Measurements from ENCODE around the gene FNIP2.

The FNIP2 gene

DNA sequence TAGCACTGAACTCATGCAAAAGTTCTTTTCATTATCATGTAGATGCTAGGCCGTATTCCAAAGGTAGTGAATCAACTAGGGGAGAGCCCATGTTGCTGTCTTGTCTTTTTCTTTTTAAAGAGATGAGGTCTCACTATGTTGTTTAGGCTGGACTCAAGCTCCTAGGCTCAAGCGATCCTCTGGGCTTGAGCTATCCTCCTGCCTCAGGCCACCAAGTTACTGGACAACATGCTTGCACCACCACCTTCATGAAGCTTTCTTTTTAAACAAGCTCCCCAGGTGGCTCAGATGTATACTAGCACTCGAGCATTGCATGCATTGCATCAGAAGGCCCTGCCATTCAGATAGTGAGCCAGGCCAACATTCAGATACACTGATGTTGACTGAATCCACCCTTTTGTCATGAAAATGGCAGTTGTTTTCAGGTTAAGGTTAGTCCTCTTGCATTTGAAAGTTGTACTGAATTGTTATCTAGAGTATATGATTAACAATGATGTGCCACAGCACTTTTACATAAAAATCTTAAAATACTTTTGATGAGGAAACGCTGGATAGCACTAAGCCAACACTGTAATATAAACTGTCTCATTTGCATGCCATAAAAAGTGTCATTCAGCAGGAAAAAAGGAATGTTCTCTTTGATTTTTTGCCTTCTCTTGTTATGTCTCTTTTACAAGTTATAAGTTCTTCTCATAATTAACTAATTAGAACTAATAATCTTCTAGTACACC, 76.7 kb downstream of the FNIP2 start:
- DNase-seq, result no peak

DNA sequence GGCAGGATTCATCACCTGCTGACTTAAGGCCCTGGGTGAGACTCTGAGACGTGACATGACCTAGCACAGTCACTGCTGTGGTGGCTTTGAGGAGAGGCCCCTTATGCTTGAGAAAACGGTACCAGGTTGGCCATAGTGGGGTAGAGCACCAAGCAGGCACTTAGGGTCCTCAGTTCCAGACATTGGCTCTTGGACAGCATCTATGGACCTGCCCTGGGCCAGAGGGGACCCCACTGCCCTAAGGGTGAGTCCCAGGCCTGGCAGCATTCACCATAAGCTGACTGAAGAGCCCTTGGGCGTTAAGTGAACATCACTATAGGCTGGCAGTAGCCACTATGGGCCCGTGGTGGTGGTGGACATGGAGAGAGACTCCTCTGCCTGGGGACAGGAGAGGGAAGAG, 78.7 kb downstream of the FNIP2 start:
- DNase-seq, result no peak

DNA sequence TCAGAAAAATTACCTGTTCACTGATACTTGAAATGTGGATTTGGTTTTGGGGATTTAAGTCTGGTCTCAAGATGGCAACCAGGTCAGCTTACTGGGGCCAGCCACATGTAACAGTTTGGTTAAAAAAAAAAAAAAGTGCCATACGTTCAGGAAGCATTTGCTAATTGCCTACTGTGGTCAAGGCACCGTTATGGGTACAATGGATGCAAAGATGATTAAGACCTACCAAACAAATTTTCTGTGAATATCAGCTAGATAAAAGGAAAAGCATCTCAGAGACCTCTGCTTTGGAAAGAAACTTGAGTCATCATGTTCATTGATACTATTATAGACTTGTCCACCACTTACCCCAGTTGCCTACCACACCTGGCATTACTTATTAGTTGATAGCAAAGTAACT, 80.9 kb downstream of the FNIP2 start:
- DNase-seq, result no peak

DNA sequence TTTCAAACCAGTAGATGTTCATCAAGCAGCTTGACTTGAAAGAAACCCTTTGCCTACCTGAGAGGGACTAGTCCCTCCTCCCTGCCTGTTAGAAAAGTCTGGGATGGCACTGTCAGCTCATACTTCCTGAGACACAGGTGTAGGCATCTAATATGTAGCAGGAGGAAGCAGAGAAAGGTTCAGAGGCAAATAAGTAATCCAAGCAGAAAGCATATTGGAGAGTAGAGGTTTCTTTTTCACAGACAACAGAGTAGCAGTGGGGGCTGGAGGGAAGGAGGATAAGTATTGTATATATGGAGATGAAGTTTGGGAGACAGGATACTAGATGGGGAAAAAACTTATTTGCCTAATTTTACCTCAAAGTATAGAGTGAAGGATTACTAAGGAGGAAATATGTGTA, 81.5 kb downstream of the FNIP2 start:
- no peak for DNase-seq

DNA sequence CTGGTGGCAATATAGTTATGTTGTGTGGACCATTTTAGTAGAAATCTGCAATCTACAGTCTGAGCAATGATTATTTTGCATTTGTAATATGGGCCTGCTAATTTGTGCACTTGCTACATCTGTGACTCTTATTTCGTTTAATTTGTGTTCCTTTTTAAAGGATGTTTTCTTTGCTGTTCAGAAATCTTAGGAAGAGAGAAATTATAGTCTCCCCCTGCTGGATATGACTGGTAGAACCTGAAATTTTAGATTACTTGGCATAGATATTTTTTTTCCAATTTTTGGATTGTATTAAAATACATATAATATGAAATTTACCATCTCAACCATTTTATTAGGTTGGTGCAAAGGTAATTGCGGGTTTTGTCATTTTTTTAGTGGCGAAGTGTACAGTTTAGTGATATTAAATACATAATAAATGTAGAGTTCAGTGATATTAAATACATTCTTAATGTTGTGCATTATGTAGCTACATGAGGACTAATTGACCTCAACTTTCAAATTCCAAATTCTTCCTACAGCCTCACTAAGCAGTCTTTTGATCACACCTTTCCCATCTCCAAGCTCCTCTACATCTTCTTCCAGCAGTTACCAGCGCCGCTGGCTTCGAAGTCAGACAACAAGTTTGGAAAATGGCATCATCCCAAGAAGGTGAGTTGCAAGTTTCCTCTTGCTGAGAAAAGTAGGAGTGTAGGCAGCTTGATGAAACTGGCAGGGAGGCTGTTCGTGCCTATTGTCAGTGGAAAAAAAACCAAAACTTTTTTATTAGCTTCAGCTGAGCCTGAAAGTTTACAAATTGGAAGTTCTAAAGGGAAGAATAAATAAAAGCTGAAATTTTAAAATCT, 82.2 kb downstream of the FNIP2 start:
- DNase-seq, result no peak

DNA sequence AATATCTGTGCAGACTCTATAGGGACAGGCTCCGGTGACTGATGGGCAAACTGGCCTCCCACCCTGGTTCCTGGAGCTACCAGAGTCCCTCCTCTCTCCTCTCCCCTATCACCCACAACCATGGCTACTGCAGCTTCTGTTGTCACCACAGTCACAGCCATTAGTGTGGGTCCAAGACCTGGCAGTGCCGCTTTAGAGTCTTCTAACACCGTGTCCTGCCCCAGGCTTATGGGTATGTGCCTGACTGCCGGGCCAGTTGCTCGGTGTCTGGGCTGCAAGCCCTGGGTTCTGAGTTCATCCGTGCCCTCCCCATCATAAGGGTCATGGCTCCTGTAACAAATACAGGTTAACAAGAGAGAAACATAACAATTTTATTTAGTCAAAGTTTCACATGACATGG, 85.4 kb downstream of the FNIP2 start:
- no peak for DNase-seq

DNA sequence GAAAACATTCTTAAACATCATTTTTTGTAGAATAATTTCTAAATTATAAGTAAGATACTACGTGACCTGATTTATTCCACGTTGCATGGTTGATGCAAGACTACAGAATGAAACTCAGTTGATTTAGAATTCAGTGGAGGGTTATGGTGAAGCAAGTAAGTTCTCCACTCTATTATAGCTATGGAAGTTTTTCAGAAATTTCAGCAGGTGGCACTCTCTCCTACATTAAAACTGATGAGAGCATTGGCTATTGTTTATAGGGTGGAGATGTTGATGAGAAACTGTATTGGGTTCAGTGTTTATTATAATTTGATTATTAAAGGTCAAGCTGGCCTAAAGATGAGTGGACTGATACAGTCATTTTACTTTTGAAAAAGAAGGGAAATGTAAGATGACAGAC, 88.0 kb downstream of the FNIP2 start:
- DNase-seq, result no peak

DNA sequence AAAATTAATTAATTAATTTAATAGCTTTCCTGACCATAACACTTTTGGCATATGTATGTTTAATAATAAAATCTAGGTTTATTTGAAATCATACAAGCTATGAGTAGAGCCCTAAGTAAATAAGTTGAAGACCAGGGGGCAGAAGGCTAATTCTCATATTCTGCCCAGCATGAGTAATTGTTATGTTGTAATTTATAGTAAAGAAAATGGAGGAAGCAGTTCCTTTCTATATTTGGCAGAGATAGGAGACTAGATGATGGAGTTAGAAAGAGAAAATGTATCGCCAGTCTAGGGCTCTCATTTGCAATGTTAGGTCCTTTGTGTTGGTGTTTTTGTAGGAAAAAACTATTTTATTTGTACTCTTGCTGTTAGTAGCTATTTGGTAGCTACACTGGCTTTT, 89.1 kb downstream of the FNIP2 start:
- DNase-seq, result no peak

DNA sequence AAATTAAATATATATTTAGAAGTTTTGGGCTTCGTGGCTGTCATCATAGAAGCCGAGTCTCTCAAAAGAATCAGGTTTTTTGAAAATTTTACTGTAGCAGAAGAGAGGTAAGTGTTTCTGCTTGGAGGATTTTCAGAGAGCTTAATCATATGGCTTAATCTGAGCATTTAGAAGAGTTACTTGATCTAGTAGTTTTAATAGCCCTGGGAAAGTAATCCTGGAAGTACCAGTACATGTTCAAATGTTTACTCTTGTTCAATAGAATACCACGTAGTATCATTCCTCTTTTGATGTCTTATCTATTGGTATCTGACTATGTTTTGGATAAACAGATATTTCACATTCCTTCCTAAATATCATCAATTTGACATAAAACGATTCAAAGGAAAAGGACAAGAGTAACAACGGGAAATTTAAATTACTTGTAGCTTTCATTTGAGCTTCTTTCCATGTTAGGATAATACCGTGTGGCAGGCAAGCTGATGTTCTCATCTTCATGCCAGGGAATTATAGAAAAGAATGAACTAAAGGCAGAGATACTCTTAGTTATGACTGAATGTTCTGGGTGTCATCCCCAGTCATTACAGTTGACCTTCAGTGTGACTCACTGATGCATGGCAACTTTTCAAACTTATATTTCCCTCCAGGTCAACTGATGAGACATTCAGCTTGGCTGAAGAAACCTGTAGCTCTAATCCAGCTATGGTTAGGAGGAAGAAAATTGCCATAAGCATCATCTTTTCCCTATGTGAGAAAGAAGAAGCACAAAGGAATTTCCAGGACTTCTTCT, 89.8 kb downstream of the FNIP2 start:
- no peak for DNase-seq

DNA sequence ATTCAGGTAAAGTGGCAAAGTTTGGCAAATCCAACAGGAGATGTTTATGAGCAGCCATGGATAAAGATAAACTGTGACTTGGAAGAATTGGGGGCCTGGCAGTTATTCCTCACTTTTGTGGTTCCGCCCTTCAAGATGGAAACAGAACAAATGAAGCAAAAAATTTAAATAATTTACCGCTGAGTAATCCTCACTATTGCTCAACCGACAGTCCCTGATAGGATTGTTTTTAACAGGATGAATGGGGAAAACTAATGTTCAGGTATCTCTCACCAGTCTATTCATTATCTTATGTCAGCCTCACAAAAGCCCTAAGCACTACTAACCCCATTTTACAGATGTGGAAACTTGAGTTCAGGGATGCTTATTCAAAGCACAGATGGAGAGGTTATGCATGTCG, 90.8 kb downstream of the FNIP2 start:
- DNase-seq, result no peak

DNA sequence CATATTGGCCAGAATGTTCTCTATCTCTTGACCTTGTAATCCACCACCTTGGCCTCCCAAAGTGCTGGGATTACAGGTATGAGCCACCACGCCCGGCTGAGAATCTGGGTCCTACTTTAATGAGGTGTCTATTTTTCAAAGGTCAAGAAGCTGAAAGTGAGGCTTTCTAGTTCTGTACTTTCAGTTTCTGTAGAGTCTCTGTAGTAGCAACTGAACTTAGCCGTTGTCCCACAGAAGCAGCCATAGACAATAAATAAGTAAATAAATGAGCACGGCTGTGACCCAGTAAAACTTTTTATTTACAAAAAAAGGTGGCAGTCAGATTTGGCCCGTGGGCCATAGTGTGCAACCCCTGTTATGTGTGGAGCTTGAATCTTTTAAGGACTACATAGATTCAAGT, 92.0 kb downstream of the FNIP2 start:
- DNase-seq, result no peak

DNA sequence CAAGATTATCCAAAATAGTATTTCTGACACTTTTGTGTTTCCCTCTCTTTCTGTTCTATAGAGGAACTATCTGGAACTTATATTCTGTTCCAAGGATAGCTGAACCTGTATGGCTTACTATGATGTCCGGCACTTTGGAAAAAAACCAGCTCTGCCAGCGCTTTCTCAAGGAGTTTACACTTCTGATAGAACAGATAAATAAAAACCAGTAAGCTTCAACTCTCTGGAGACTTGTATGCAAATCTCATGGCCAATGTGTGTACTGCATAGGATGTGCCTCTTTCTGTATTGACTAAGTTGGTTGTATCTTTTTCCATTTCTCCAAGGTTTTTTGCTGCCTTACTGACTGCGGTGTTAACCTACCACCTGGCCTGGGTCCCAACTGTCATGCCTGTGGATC, 92.5 kb downstream of the FNIP2 start:
- no peak for DNase-seq

DNA sequence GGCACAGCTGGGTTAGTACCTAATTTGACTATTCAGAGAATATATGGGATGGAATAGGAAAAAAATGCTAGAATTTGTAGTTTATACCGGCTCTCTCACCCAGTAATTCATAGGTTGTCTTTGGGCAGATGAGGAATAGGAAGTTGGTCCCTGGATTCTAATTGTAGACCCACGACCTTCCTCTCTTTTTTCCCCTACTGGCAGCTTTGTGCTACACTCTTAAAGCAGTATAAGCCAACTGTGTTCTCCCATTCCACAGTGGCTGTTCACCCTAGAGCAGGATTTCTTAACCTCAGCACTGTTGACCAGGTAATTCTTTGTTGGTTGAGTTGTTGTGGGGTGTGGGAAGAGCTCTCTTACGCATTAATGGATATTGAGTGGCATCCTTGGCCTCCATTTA, 92.9 kb downstream of the FNIP2 start:
- DNase-seq, result no peak

DNA sequence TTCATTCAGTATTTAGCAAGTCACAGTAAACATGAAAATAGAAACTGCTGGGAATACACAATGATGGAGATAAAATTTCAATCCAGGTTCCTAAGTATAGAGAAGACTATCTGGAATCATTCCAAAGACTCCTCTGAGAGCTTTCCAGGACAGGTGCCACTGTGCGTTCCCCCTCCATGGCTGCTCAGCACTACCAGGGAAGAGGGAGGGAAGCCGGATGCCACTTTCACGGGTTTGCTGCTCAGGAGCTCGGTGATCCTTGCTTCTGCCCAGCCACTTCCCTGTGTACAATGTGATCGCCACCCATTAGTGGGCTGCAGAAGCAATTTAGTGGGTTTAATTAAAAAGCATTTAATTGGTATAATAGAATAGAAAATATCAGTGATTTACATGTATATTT, 94.5 kb downstream of the FNIP2 start:
- DNase-seq, result no peak

DNA sequence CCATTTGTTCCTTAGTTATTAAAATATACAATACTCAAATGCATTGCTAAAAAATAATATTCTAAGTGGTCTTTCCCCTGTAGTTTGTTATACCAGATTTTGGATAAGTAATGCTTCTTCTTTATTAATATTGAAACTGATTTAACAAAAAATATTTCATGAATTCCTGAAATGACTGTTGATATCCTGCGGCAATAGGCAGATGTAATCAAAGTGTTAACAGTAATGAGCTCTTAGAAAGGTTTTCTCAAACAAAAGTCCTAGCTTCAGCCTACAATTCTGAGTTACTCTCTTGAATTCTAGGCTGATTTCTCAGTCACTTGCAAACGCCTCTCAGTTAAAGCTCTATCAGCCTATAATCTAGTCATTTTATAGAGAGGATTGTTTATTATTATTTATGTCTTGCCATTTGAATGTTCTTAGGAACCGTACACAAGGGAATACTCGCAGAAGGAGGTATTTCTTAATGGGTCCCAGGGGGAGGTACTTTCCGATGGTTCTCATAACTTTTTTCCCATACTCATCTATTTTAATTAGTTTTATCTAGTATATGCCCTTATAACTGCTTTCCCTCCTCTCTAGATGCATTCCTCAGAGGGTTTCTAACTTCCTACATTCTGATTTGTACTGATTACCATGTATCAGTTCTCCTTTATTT, 96.8 kb downstream of the FNIP2 start:
- DNase-seq, result no peak

DNA sequence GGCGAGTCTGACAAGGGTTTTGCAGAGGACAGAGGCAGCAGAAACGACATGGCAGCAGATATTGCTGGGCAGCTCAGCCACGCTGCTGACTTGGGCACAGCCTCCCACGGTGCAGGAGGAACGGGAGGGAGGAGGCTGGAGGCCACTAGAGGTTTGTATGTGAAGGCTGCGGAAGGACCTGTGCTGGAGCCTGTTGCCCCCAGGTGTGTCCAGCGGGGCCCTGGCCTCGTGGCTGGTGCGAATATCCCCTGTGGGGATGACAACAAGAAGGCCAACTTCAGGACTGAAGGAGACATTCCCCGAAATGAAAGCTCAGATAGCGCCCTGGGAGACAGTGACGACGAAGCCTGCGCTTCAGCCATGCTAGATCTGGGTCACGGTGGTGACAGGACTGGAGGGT, 100.2 kb downstream of the FNIP2 start:
- DNase-seq, result no peak

DNA sequence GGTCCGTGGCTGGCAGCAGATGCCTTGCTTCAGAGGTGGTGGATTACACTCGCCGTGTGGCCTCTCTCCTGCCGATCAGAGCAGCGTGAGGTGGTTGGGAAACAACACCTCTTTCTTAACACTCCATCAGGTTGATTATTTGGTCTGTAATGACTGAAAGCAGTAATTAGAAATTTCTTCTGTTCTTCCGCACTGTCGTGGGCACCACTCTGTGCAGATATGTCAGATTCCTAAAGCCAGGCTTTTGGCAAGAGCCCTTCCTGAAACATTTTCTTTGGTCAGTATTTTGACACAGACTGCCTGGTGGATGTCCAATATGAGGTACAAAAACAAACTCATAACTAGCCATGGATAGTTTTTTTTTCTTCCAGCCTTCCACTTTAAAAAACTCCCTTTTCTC, 100.9 kb downstream of the FNIP2 start:
- DNase-seq, result no peak

DNA sequence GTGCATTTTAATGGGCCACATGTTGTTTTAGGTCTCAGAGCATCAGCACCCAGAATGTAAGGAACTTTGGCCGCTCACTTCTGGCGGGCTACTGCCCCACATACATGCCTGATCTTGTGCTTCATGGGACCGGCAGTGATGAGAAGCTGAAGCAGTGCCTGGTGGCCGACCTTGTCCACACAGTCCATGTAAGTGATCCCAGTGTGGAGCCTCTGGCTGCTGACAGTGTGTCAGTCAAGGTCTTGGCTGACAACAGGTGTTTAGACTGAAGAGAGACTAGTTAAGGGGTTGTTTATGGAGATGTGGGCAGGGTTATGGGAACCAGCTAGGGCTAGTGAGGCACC, 101.4 kb downstream of the FNIP2 start:
- no peak for DNase-seq

DNA sequence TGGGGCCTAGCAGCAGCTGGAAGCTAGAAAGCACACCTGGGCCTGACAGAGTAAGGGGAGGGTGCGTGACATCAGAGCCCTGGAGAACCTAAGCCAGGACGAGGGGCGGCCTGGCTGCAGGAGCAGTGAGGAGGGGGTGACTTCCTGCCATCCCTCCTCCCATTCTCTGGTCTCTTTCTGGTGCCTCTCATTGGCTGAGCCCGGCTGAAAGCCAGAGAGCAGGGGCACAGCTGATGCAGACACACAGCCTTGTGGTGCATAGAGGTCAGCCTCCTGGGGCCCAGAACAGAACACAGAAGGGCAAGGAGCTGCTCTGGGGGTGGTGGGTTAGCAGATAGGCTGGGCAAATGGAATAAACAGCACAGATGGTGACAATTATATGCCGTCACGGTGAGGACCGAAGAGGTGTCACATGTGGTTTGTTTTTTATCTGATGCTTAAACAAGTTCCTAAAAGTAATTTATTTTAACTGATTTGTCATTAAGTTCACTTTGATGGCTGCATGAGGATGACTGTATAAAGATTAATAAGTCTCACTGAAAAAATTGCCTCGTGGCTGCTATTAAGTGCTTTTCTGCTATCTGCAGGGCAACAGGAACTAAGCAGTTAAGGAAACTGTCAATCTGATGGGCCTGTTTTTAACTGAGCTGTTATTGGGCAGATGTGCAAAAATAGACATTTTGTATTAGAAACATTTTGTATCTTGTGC, 102.0 kb downstream of the FNIP2 start:
- DNase-seq, result no peak

DNA sequence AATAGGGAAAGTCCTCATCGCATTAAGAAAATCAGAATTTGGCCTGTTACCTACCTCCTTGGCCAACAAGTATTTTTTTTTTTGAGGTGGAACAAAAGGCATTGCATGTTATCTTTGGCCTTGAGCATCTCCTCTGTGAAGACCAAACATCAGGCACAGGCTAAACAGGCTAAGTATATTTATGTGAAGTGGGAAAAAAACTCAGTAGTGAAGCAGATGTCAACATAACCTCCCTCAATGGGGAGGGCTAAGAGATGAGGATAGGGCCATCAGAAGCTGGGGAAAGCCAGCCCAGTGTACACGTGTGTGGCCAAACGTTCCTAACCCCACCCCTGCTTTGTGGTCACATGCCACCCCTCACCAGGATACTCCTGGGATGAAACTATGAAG, 102.5 kb downstream of the FNIP2 start:
- DNase-seq, result no peak

DNA sequence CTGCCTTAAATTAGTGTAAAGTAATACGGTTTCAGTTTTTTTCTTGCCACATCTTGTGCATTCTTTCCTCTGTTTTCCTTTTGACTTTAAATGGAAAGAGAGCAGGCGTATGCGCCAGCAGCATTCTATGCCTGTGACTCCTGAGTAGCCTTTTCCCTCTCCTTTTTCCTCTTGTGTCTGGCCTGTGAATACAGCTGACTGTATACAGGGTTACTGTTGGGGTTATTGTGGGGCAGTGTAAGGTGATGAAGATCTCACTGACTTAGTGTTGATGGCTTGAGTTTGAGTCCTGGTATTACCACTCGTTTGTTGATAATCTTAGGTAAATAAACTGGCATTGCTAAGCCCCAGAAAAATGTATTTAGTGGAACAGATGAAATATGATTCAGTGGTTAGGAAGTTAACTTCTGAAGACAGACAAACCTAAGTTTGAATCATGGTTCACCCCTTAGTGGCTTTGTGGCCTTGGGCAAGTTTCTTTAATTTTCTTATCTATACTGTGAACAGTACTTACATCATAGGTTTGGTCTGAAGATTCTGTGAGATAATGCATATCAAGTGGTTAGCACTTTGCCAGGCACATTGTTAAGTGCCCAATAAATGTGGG, 105.1 kb downstream of the FNIP2 start:
- no peak for DNase-seq

DNA sequence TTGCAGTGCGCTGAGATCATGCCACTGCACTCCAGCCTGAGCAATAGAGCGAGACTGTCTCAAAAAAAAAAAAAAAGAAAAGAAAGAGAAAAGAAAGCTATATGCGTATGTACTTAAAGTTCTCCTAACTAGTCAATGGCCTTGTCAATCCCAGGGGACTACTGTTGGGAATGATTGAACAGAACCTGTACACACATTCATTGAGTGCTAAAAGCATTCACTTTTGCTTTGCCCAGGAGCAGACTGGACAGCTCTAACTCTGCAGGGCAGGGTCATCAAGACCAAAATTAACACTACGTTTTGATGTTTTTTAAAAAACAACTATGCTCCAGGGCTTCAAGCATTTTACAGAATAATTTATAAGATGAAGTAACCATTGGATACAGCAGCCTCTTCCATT, 106.2 kb downstream of the FNIP2 start:
- DNase-seq, result no peak
